TTC549 (cell line): Measurements from ENCODE around the gene PAQR8.

Experiments
- FAIRE-seq: peaks from 2 replicates; lab custom pipeline; 2012; peaks lifted over from hg19 to GRCh38; lab: Jason Lieb, UNC

PAQR8 gene

DNA sequence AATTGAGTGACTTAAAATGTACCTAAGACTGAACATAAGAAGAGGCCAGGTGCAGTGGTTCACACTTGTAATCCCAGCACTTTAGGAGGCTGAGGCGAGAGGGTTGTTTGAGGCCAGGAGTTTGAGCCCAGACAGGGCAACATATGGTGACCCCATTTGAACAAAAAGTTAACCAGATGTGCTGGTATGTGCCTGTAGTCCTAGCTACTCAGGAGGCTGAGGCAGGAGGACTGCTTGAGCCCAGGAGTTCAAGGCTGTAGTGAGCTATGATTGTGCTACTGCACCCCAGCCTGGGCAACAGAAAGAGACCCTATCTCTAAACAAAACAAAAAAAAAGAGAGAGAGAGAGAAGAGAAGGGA lies 10.1 kb upstream of the PAQR8 start:
- no peak for FAIRE-seq

DNA sequence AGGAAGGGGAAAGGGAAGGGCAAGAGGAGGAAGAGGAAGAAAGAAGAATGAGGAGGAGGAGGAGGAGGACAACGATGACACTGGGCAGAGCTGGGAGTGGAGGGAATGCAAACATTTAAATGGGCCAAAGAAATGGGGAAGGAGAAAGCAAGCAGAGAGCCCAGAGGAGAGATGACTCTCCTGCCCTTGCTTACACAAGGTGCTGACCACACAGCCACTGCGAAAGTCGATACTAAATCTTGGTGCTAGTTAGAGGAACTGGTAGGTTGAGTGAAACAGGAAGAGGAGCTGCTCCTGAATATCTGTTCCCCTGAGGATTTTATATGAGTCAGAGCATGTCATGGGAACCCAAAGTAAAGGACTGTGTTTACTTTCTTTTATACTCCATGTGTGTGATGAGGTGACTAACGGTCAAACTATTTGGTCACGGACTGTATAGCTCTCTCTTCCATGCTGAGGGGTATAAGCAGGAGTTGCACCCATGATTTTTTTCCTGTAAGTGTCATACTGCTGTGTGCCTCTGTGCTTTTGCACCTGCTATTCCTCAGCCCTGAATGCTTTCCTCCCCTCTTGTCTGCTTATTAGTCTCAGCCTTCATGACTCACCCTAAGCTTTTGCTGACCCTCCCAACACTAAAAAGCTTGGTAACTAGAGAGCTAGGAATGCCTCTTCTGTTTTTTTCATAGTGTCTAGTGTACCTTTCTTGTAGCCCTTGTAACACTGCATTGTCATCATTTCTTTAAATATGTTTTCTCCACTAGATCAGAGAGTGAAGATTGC lies 9.5 kb upstream of the PAQR8 start:
- FAIRE-seq: no peak

DNA sequence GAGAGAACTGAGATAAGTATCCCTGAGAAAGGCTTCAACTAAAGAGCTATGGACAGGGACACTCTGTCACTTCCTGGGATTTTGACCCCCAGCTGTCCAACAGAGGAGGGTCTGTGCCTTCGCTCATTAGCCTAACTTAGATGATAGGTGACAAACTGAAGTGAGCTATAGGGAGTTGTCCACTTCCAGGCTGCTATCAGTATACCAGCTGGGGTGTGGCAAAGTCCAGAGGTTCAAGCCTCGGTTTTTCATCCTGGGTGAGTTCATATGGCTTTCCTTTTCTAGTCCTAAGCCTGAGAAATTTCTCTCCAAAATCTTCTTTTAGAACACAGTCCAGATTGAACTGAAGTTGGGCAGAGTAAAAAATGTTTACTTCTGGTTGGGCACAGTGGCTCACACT lies 5.9 kb upstream of the PAQR8 start:
- FAIRE-seq: no peak

DNA sequence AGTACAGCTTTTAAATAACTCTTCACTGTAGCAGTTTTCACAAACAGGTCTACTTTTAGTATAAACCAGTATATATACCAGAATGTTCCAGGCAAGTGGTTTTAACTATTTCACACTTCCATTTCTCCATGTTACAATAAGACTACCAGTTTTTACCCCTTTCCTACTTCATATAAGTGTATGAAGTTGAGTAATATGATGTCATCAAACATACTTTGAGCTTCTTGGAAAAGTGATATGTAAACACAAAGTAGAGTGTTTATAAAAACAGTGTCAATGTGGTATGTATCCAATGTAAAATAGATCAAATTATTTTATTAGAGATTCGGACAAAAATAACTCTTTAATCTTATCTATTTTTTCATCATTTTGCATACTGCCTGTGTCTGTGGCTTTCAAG lies 2.5 kb upstream of the PAQR8 start:
- no peak for FAIRE-seq

DNA sequence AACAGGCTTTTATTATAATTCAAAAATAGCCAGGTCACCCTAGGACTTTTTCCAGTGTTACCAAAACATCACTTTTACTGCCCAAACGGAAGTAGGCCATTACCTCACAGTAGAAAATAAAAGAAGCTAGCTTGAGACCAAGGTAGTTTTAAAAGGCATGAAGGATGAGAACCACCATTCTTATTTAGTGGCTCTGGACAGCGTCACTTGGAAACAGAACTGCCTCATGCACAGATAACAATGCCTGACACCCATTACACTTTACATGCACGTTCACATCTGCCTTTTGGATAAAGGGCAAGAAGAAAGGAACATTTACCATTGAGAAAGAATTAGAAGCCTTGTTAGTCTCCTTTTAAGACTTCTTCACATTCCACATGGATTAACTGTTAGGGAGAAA lies 1.9 kb upstream of the PAQR8 start:
- no peak for FAIRE-seq

DNA sequence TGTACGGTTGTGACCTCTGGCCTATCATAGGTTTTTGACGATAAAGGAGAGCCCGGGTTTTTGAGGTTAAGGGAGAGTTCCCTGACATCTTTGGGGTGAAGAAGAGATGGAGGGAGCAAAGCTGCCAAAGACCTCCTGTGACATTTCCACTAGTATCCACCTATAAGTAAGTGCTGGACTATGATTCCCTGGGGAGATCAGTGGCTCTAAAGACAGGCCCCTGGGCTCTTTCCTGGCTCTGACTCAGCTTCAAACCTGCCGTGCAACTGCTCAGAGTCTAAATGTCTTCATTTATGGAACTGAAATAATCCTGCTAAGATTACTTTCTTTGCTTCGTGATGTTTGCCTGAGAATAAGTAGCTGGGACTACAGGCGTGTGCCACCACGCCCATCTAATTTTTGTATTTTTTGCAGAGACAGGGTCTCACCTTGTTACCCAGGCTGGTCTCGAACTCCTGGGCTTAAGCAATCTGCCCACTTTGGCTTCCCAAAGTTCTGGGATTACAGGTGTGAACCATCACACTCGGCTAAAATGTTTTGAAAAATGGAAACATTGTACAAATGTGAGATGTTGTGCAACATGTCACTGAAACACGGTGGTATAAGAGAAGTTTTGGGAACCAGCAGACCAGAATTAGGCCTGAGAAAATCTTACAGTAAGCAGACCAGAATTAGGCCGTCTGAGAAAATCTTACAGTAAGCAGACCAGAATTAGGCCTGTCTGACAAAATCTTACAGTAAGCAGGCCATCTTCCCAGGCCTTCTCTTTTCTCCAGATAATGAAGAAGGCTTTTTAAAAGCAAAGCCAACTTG lies 1.1 kb upstream of the PAQR8 start:
- FAIRE-seq: no peak

DNA sequence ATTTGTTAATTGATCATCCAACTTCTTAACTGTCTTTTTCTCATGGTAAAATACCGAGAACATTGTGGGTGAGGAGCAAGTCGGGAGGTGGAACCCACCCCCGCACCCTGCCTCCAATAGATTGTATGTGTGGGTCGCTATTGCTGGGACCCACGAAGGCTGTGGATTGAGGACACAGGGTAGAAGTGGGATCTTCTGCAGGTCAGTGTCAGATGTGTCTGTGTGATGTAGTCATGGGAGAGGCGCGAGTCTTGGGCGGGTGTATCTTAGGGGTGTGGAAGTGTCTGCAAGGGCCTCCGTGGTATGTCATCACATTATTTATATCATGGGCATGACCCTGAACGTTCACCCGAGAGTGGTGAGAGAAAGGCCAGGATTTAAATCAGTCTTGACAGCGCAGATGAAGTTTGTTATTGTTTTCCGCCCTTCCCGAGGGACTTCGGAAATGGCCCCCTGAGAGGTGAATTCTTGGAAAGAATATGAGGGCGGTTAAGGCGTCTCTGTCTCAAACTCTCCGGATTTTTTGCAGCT lies 472 bp upstream of the PAQR8 start:
- FAIRE-seq: no peak

DNA sequence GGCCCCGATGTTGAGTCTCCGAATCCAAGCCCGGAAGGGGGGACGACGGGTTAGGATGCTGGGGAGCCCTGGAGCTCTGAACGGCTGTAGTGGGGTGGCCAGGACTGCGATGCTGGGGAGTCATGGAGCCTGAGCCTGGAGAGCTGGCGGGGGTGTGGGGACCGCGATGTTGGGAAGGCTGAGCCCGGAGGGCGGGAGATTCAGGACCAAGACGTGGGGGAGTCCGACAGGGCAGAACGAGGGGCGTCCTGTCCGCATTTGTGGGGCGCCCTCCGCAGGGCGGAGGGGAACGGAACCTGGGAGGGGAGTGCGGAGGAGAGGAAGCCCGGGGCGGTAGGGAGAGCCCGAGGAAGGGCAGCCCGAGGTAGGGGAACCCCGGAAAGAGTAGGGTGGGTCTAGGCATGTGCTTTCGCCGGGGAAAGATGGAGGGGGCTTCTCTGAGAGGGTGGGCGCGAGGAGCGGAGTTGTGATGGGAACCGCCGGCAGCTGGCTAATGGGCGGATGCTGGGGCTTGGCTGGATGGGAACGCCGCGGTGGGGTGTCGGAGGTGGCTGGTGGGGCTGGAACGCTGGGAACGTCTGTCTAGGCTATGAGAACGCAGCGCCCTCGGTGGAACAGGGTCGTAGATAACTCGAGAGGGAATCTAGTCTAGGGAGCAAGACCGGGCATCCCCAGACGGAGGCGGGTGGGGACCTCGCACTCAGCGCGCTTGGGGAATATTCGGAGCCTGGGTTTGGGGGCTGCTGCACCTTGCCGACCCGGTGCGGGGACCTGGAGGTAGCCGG lies 684 bp downstream of the PAQR8 start:
- FAIRE-seq: no peak

DNA sequence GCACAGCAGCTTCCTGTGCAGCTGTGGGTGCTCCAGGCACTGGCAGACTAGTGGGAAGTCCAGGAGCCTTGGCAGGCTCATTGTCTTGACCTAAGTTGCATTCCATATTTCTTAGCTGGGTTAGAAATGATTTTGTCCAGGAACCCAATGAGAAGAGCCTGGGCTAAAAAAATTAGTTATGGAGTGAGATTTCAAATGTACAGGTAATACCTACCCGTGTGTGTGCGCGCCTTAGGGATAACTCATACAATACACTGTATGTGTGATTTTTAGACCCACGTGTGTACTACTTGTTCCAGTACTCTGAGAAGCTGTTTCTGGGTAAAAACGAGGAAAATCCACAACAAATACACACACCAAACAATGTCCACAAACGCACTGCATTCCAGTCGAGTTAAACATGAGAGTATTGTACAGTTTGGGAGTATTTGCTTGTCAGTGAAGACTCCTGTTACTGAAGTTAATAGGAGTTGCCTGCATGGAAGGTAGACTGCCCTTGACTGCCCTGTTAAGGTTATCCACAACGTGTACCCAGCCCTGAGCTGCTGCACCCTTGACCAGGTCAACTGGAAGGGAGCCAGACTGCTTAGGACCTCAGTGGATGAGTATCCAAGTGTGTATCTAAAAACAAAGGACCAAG lies 1.4 kb downstream of the PAQR8 start:
- no peak for FAIRE-seq

DNA sequence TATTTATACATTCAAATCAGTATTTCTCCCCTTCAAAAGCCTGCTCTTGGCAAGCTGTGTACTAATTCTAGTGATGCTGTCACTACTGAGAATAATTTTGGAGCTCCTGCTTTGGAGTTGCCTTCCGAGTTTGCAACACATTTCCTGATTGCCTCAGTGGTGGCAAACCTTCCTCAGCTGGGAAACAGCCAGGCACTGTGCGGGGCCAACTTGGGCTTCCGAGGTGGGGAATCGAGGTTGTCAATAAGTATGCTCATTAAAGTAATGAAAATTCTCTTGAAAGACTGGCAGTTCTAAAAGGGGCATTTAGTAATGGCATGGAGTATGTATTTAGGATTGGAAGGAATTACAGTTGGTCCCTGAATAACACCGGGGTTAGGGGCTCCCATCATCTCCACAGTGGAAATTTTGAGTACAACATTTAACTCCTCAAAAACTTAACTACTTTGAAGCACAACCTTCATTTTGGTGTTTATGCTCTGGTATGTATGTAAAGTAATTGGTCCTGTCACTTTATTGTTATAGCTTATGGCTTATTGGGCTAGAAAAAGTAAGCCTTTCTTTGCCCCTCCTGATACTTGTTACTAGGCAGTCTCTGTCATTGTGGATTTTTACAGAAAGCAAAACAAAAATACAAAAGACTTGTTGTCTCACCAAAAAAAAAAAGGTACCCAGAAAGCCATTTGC lies 2.7 kb downstream of the PAQR8 start:
- FAIRE-seq: no peak

DNA sequence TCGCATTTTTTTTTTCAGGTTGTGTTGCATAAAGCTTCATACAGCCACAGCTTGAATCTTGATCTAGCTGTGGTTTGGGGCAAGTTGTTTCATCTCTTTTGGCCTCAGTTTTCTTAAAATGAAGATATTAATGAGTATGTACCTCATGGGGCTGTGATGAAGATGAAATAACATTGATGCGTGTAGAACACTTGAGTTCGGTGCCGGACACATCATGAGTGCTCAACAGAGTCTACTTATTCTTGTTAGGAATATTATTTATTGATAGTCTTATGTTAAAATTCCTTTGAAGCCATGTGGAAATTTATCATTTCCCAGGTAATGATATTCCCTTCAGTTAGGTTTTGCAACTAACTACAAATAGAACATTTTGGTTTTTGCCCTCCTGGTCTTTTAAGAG lies 3.4 kb downstream of the PAQR8 start:
- FAIRE-seq: no peak

DNA sequence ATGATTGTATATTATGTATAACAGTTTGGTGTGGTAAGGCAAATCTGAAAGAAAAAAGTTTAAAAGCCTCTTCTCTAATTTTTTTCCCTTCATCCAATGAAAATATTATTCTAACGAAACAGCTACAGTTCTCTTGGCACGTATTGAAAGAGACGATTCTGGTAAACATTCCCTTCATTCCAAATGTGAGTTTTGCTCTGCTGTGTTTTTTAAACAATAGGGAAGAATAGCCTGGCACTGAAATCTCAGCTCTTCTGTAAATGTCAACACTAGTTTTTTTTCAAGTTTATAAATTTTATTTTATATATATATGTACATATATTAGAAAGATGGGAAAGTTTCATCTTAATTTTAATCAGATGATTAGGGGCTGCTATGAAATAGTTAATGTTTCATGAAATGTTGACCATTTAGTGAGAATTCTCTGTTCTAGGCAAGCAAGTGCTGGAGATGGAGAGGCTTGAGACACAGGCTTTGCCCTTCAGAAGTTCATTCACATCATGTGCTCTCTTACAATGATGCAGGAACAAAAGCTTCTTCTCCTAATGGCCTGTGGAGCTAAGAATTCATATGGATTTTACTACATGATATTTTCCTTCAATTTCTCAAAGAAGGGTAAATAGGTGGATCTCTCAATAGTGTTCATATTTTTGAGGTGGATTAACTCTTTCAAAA lies 4.1 kb downstream of the PAQR8 start:
- FAIRE-seq: no peak

DNA sequence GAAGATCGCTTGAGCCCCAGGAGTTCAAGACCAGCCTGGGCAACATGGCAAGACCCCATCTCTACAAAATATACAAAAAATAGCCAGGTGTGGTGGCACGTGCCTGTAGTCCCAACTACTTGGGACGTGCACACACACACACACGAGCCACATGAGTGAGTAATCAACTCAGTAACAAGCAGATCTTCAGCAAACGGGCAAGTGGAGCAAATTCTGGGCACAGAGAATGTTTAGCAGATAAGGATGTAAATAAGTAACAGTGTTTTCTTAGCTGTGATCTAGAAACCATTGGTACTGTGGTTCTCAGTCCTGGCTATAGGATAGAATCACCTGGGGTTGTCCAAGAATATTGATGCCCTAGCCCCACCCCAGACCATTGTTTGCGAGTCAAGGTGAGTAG lies 6.1 kb downstream of the PAQR8 start:
- no peak for FAIRE-seq

DNA sequence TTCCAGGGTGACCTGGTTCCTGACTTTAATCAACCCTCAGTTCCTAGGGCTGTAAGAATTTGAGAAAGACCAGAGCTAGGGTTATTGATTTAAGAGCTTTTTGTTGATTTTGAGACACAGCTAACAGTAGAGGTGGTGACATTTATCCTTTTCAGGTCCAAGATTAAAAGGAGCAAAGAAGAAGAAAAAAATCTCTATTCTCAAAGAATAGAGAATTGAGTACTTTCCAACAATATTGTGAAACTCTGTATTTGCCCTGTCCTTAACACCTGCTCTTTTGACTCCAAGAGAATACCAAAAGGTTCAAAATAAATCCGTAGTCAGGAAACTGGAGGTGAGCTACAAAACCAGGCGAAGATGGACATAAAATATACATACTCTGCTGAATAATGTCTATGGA lies 7.3 kb downstream of the PAQR8 start:
- no peak for FAIRE-seq

DNA sequence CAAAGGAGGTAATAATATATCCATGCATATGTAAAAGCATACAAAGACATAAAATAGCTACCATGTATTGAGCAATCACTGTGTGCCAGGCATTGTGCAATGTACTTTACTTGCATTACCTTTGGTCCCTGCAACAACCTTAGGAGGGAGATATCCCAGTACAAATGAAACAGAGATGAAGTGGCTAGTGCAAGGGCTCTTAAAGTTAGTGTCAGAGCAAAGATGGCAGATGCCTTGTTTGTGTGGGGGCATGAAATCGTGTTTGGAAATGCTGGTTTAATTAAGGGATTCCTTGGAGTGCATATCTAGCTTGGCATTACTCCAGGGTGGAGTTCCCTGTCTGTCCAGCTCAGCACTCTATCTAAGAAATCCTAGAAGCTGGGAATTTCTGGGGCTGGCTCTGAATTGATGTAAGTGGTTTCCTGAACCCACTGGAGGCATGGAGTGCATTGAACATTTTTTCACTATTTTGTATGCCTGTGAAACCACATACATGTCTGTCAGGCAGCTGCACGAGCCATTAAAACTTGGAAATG lies 9.8 kb downstream of the PAQR8 start:
- no peak for FAIRE-seq

DNA sequence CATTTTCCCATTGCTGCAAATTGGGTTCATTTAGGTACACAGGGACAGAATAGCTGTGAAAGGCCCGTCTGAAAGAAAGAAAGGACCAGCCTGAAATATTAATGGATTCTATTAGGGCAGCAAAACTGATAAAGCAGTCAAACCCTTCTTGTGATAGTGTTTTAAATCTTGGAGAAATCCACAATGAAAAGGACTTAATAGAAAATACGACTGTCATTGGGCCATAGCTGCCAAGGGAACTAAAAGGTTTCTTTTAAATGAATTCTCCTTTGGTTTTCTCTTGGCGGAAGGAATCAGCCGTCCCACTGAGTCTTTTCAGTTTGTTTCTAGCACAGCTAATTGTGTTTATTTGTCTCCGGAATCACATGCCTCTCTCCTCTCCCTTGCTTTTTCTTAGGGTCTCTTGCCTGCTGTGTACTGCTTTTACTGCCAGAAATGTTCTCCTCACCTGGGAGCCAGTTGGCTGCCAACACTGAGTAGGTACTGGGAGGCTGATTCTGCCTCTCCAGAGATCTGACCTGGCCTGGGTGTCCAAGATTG lies 11.3 kb downstream of the PAQR8 start:
- no peak for FAIRE-seq

DNA sequence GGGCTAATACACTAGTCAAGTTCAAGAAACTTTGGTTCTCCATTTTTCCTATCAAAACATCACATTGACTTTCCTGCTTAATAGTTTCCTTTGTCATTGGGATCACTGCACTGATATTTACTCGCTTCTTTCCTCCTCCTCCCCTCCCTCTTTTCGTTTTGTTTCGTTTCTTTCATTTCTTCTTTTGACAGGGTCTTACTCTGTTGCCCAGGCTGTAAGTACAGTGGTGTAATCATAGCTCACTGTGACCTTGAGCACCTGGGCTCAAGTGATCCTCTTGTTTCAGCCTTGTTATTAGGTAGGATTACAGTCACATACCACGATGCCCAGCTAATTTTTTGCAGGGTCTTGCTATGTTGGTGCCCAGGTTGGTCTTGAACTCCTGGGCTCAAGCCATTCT lies 12.3 kb downstream of the PAQR8 start:
- FAIRE-seq: no peak

DNA sequence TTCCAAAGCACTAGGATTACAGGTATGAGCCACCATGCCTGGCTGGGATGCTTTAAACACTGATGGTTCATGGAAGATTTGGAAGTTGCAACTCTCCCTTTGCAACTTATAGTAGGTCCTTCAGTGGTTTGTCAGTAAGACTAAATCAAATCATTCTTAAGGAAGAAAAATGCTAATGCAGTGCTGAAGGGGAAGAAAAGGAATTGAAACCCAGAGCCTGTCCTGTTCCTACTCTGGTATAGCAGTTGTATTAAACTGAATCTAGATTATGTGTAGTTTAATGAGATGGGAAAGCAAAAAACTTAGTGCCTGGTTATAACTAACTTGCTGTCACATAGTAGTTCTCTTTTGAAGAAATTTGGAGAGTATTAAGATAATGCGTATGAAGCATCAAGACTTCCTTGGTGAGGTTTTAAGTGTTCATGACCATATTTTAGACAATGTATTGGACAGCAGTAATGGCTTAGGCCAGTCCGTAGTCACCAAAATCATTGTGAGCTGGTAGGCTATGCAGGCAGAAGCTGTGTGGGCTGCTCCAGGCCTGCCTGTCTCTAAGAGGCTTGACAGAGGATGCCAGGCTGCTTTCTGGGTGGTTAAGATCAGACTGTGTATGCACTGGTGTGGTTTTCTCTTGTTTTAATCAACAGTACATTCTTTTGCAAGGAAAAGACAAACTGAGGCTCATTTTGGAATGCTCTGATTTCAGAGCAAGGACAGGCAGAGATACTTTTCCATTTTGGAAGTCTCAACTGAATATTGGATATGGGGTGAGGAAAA lies 14.0 kb downstream of the PAQR8 start:
- FAIRE-seq: no peak

DNA sequence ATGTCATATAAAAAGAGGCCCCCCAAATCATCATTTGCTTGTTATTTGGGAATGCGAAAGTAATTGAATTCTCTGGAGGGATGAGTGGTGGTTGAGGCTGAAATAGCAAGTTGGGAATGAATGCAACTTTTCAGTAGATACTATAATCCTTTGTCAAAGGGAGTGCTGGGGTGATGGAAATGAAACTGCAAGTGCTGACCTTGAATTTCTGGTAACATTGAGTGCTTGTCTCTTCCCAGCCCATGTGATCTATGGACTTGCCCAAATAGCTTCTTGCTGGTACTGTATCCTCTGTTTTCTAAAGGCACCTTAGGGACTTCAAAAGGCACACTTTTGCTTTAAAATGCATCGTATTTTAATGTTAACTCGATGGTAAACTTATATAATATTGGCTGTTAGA lies 14.8 kb downstream of the PAQR8 start:
- no peak for FAIRE-seq
